Adrenal gland (tissue), 5 donors: ENCODE measurements around the gene LIG1.

Source experiments
- CTCF ChIP-seq, 6 experiments: fragments of 450-650 bp in 4 of 6; fragments of 200-600 bp in 2 of 6; sonication (generic) in 1 of 6; IDR thresholded peaks; 1 replicate in 5 of 6; 2 replicates in 1 of 6; pipeline versions ENCODE4 v1.5.1 to v1.8.0; 2016 to 2021; ENCODE audit warnings: antibody characterized with exemption in 6 of 6, mild to moderate bottlenecking in 2 of 6, moderate library complexity in 1 of 6
- POLR2A ChIP-seq, 2 donors: fragments of 450-650 bp; IDR thresholded peaks; one replicate each; pipeline ENCODE4 v1.6.1; 2017; ENCODE audit warnings: antibody characterized with exemption in 2 of 2, mild to moderate bottlenecking in 2 of 2, moderate library complexity in 1 of 2
- donor health status: DM: no; HTN: no; CAD: no.

GRCh38 chr19:48152551-48152950, 17.6 kb downstream of the LIG1 start:
- TF ChIP-seq CTCF (IDR thresholded peaks at IDR 0.05): peak; percentile 81 to 93 (median 88)
- no peak for TF ChIP-seq POLR2A (IDR thresholded peaks at IDR 0.05)
